NT2/D1 (cell line): Measurements from ENCODE around the gene TNFRSF21.

ENCODE experiments used
- YY1 ChIP-seq: IDR thresholded peaks from 2 replicates; pipeline ENCODE4 v1.6.1; 2011; ENCODE audit not compliant: insufficient read length, insufficient read depth
- ZNF274 ChIP-seq: IDR thresholded peaks from 2 replicates; pipeline ENCODE4 v1.6.1; 2011; ENCODE audit warnings: mild to moderate bottlenecking, low read depth, low read length

DNA sequence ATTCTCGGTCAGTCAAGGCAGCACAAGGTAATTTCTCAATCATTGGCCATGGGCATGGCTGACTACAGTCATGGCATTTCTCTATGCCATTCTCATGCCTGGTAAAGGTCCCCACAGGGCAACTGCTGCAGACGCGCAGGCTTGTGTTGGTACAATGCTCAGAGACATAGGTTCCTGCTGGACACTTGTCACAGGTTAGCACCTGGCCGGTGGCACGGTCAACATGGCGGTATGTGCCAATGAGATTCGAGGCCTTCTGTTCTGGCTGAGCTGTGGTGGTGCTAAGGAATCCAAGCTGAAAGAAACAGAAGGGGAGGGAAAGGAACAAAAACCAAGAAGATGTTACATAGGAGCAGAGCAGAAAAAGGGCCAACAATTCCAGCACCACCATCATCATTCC is 23.4 kb downstream of the TNFRSF21 start:
- TF ChIP-seq ZNF274 (no peak), YY1 (no peak)
